DND-41 (cell line): ENCODE results near the gene TF.

Source experiments
- ATAC-seq: fragments of 200-7000 bp; cut with Tn5 transposase; 3 replicates; pipeline ENCODE4 v1.9.1; 2021; ENCODE audit warnings: low read depth; ENCODE audit not compliant: insufficient read depth
- DNase-seq: peaks from one replicate; pipeline ENCODE4 v3.0.0-alpha.2; 2020
- H2AFZ ChIP-seq: 2 replicates; pipeline ENCODE4 v1.6.0; 2012; ENCODE audit warnings: low read depth, low read length
- H3K27ac ChIP-seq: 2 replicates; pipeline ENCODE4 v1.5.1; 2012; ENCODE audit warnings: low read length, inconsistent platforms
- H3K27me3 ChIP-seq: fragments of 200-600 bp; sonication (generic); 2 replicates; pipeline ENCODE4 v1.6.0; 2012; ENCODE audit warnings: low read length, mild to moderate bottlenecking, inconsistent platforms; ENCODE audit not compliant: insufficient read depth, poor library complexity
- H3K36me3 ChIP-seq: 2 replicates; pipeline ENCODE4 v1.5.1; 2012; ENCODE audit warnings: low read length, inconsistent platforms; ENCODE audit not compliant: insufficient read depth
- H3K4me1 ChIP-seq: 2 replicates; pipeline ENCODE4 v1.5.1; 2012; ENCODE audit warnings: mild to moderate bottlenecking, low read length; ENCODE audit not compliant: insufficient read depth
- H3K4me2 ChIP-seq: 2 replicates; pipeline ENCODE4 v1.6.0; 2012; ENCODE audit warnings: mild to moderate bottlenecking, moderate library complexity, low read length, inconsistent platforms; ENCODE audit not compliant: insufficient read depth
- H3K4me3 ChIP-seq, 2 experiments: fragments of 200-600 bp in 1 of 2; shearing (Covaris generic) in 1 of 2; 2 replicates each; pipeline ENCODE4 v1.5.1; 2012 to 2016; ENCODE audit warnings: inconsistent platforms in 2 of 2, low read length in 2 of 2, mild to moderate bottlenecking in 2 of 2, low read depth in 1 of 2, moderate library complexity in 1 of 2
- H3K79me2 ChIP-seq: 2 replicates; pipeline ENCODE4 v1.6.0; 2012; ENCODE audit warnings: low read length, inconsistent platforms; ENCODE audit not compliant: insufficient read depth
- H3K9ac ChIP-seq: 2 replicates; pipeline ENCODE4 v1.6.0; 2012; ENCODE audit warnings: low read depth, mild to moderate bottlenecking, inconsistent platforms, low read length, moderate library complexity
- H3K9me3 ChIP-seq: 2 replicates; pipeline ENCODE4 v1.5.1; 2012; ENCODE audit warnings: low read length, moderate library complexity, mild to moderate bottlenecking, inconsistent platforms; ENCODE audit not compliant: insufficient read depth, severe bottlenecking
- H4K20me1 ChIP-seq: 2 replicates; pipeline ENCODE4 v1.6.0; 2012; ENCODE audit warnings: low read length; ENCODE audit not compliant: insufficient read depth
- EZH2 ChIP-seq: IDR thresholded peaks from 3 replicates; pipeline ENCODE4 v1.6.1; 2012; ENCODE audit warnings: borderline replicate concordance, low read depth, mild to moderate bottlenecking, moderate library complexity, low read length, inconsistent platforms; ENCODE audit not compliant: severe bottlenecking
- TF ChIP-seq, protein P1 (sequence below): IDR thresholded peaks from 2 replicates; pipeline ENCODE4 v1.5.1; 2012; ENCODE audit warnings: borderline replicate concordance, low read length, moderate library complexity, mild to moderate bottlenecking; ENCODE audit not compliant: poor library complexity, severe bottlenecking; ENCODE audit errors: extremely low read depth

The TF gene

DNA sequence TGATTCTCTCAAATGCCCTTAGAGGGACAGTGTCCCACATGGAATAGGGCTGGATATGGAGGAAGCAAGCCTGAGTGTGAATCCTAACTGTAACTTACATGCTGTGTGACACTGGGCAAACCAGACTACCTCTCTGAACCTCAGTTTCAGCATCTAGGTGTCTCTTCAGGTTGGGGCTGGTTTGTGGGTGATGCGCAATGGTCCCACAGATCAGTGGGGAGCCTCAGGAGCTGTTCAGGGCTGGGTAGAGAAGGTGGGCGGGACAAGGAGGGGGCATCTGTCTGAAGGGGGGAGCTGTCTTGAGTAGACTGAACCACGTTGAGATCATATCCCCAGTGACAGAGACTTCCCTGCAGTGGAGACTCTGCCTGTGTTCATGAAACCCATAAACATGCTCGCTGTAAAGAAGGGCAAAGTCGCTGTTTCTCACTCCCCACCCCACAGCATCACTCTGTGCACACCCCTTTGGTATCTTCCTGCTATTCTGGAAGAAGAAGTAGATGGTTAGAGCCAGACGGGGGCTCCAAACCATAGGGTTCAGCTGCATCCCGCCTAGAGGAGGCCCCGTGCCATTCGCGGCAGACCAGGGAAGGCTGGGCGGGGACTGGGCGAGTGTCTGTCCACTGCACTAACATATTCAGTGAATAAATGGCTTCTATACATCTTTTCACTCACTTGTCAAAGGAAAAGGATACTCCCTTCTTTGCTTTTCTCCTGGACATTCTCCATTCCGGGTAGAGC is 87.9 kb downstream of the TF start:
- DNase-seq (no peak), ATAC-seq (no peak)
- no peaks in the 10 kb centered on the region for H3K79me2 ChIP-seq
- no peaks in the 10 kb centered on the region for H3K9me3 ChIP-seq
- H3K27me3 ChIP-seq = no peaks in the 10 kb centered on the region
- no peak overlapping the region for H3K27ac ChIP-seq
- H3K36me3 ChIP-seq = no peaks in the 10 kb centered on the region
- H3K4me3 ChIP-seq = no peak overlapping the region
- no peaks in the 10 kb centered on the region for H4K20me1 ChIP-seq
- TF ChIP-seq, protein P1, sequence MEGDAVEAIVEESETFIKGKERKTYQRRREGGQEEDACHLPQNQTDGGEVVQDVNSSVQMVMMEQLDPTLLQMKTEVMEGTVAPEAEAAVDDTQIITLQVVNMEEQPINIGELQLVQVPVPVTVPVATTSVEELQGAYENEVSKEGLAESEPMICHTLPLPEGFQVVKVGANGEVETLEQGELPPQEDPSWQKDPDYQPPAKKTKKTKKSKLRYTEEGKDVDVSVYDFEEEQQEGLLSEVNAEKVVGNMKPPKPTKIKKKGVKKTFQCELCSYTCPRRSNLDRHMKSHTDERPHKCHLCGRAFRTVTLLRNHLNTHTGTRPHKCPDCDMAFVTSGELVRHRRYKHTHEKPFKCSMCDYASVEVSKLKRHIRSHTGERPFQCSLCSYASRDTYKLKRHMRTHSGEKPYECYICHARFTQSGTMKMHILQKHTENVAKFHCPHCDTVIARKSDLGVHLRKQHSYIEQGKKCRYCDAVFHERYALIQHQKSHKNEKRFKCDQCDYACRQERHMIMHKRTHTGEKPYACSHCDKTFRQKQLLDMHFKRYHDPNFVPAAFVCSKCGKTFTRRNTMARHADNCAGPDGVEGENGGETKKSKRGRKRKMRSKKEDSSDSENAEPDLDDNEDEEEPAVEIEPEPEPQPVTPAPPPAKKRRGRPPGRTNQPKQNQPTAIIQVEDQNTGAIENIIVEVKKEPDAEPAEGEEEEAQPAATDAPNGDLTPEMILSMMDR = no peak
- H3K4me1 ChIP-seq = no peaks in the 10 kb centered on the region
- no peak overlapping the region for H3K4me2 ChIP-seq
- H2AFZ ChIP-seq = no peak overlapping the region
- no peak overlapping the region for H3K9ac ChIP-seq

DNA sequence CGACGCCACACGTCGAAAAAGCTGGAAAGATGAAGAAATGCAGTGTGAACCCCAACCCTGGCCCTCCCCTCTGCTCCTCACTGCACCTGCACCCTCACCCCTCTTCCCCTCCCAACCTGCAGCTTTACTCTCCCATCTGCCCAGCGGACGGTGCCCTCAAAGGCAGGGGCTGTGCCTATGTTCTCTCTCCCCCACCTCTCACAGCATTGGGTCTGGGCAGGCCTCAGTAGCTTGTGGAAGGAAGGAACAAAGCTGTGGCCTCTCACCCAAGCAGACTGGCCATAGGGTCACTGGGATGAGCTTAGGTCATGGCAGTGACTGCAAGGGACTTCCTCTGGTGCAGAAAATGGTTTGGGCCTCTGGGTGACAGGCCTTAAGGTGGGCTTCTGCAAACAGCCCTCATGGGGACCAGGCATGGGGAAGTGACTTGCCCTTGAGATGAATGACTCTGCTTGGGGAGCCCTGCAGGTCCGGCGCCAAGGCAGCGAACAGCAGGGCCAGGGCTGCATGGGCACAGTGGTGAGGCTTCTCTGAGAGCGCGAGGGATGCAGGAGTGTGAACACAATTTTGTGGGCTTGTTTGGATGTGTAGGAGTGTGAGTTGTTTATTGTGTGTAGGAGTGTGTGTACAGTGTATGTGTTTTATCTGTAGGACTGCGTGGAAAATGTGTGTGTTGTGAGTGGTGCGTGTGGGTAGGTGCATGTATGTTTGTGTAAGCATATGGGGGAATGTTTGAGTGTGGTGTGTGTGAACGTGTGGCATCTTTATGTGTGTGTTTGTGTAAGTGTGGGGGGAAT is 88.6 kb downstream of the TF start:
- no peak overlapping the region for H3K27ac ChIP-seq
- no peaks in the 10 kb centered on the region for H3K36me3 ChIP-seq

DNA sequence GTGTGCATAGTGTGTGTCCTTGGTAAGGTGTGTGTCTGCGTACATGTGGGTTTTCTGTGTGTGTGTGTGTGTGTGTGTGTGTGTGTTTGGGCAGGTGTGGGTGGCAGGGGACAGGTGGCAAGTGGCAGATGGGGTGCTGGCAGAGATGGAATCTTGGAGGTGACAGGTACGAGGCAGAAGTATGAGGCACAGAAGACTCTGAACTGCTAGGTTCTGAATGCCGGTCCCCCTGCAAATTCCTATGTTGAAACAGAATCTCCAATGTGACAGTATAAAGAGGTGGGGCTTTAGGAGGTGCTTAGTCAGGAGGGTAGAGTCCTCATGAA is 89.2 kb downstream of the TF start:
- Histone ChIP-seq H3K27me3 (no peaks in the 10 kb centered on the region), H4K20me1 (no peaks in the 10 kb centered on the region), H3K9ac (no peak overlapping the region), H3K4me1 (no peaks in the 10 kb centered on the region), H3K9me3 (no peaks in the 10 kb centered on the region), H3K36me3 (no peaks in the 10 kb centered on the region), H3K27ac (no peak overlapping the region), H3K4me2 (no peak overlapping the region), H2AFZ (no peak overlapping the region), H3K79me2 (no peaks in the 10 kb centered on the region), H3K4me3 (no peak overlapping the region)
- ATAC-seq (no peak), DNase-seq (no peak)
- TF ChIP-seq, protein P1 = no peak
- TF ChIP-seq EZH2 = no peak

More for the DNA sequence above, 88.6 kb downstream of the TF start:
- H3K9me3 ChIP-seq = no peaks in the 10 kb centered on the region
- H3K79me2 ChIP-seq = no peaks in the 10 kb centered on the region
- H3K9ac ChIP-seq = no peak overlapping the region
- H3K4me1 ChIP-seq = no peaks in the 10 kb centered on the region
- ATAC-seq = no peak
- H3K4me3 ChIP-seq = no peak overlapping the region
- no peaks in the 10 kb centered on the region for H3K27me3 ChIP-seq
- no peak for DNase-seq
- no peak overlapping the region for H3K4me2 ChIP-seq
- H2AFZ ChIP-seq = no peak overlapping the region
- no peaks in the 10 kb centered on the region for H4K20me1 ChIP-seq
- TF ChIP-seq EZH2 = no peak
- TF ChIP-seq, protein P1 = no peak
